ENCODE measurements around the gene LCN1.

The LCN1 gene

DNA sequence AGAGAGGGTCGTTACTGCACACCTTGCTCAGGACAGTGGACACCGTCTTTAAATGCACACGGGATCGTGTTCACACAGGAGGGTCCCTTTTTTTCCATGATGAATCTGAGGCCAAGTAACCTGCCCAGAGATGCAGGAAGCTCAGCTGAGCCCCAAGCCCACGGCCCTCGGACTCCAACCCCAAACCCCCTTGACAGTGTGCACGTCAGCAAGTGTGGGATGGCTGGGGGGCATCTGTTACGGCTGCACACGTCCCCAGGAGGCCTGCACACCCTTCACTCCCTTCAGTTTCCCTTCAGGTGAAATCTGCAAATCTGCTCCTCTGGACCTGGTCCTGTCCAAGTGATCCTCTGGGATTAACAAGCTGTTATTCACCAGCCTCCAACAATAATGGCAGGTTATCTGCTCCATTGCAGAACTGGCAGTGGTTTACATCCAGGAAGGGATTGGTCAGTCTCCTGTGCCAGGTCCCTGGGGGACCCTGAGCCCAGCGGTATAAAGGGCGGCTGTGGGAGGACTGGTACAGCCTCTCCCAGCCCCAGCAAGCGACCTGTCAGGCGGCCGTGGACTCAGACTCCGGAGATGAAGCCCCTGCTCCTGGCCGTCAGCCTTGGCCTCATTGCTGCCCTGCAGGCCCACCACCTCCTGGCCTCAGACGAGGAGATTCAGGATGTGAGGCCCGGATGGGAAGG lies at the start of gene LCN1:
LCN1 (plus strand) TSS at position 525 of the 692 bp plus-strand sequence; CDS start at position 583, 58 bp downstream.
- no peak for FAIRE-seq

DNA sequence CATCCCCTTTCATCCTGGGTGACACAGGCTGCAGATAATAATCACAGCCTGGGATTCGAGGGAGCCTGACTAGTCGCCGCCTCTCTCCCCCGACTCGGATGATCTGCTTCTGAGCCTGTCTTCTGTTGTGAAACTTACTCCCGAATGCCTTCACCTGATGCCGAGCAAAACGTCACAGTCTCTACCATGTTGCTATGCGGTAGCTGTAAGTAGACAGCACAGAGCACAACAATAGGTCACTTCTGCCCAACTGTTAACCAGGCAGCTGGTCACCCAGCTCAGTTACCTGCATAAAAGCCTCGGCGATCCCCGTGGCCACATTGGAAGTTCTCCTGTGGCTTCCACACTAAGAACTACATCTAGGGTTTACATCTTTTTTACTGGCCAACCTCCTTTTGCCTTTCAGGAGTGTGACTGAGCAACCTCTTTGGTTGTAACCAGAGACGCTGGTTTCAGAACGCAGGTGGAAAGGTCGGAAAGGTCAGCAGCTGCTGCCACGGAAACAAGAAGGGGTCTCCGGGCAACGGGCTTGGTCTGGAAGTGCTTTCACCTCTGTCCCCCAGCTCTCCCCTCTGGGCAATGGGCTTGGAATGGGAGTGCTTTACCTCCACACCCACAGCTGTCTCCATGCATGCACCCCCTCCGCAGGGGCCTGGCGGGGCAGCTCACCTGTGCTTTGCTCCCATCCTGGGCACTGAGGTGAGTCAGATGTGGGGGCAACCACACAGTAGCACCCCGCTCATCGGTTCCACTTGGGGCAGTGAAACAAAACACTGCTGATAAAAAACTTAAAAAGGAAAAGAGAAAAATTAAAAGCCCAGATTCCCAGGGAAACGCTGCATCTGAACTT lies 49.2 kb upstream of the LCN1 start:
- no peak for FAIRE-seq

DNA sequence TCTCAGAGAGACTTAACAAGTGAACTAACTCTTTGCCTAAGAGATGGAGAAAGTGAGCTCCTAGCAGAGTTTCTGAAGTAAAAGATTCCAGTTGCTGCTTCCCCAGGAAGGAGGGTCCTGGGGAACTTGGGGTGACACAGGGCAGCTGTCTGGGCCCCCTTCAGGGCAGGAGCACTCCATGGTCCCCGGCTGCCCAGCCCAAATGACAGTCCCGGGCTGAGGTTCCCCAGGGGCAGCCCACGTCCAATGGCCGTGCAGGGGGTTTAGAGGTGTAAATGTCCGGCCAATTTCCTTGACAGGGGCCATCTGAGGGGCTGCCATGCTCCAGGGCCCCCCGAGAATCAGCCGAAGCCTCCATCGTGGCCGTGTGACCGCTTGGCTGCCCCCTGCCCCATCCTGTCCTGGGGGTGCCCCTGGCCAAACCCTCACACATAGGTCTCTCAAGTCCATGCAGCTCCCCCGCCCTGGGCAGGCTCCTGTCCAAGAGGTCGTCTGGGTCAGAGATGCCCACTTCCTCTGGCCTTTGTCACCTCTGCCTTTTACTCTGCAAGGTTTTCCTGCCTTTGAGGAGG lies 47.2 kb upstream of the LCN1 start:
- no peak for FAIRE-seq

DNA sequence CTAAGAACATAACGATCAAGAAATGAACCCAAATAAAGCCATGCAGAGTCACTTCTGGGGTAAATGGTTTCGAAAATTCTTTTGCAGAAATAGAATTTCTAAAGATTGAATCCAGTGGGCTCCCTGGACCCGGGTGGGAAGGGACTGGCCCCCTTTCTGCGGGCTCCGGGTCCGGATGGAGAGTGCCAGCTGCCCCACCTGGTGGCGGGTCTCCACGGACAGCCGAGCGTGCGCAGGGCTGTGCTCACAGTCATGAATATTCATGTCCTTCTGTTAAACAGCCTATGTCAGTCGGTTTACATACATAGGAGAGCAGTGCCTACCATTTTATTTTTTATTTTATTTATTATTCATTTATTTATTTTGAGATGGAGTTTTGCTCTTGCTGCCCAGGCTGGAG lies 46.3 kb upstream of the LCN1 start:
- no peak for FAIRE-seq

DNA sequence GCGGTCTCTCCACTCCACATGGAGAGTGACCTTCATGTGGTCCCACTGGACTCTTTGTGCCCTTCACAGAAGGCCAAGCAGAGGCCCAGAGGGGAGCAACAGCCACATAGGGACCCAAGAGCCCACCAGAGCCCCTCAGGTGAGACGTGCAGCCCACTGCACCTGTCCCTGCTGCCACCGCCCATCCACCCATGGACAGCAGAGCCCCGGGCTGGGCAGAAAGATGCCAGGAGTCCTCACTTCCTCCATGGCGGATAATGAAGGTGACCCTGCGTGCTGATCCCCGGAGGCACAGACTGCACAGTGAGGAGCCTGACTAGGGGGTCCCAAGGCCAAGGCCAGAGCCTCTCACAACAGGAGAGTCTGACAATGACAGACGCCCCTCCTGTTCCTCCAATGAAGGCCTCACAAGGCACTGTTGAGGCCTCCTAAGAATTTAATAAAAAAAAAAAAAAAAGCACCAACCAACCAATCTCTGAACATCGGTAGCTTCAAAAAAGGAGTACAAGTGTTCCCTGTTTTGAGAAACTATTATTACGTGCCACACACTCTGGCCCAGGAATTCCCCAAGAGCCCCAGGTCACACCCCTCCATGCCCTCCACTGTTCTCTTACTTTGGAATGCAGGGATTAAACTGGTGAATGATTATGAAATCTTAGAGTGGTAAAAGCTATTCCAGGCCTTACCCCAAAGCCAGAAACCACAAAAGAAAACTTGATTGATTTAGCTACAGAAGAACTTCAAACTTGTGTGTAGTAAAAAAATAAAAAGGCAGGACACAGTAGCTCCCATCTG lies 44.5 kb upstream of the LCN1 start:
- FAIRE-seq: no peak

DNA sequence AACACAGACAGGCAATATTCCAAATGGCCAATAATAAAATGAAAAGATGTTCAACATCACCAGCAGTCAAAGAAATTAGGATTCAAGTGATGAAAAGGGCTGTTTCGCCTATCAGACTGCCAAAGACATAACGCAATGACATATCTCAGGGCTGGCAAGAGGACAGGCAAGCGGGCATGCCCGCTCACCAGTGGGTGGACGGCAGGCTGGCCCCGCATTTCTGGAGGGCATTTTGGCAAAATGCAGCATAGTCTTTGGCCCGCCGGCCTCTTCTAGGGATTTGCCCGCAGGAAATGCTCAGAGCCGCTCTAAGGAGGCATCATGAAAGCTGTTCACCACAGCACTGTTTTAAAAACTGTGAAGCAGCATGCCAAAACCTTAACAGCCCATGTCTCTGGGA lies 43.0 kb upstream of the LCN1 start:
- no peak for FAIRE-seq

DNA sequence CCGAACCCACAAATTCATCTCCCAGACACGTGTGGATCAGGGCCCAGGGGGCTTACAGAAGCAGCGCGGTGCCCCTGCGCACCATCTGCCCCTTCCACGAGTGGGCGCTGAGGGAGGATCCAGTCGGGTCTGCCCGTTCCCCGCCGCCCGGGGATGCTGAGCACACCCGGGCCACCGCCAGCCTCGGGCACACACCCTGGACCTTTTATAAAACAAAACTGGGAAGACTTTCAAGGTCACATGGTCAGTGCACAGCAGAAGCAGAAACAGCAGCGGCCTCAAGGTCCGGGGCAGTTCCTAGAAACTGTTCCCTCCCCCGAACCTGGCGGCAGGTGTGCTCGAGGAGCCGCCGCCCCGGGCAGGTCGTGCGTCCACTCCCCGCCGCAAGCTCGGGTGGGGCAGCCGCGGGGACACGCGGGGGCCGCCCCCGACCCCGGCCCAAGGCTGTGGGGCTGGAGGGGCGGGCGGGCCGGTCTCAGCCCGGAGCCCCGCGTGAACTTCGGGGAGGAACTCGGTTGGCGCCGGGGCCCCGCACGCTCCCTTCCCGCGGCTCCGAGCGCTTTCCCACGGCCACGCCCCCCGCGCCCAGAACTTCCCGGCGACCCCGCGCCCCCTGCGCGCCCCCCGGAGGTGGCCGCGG lies 42.3 kb upstream of the LCN1 start:
- no peak for FAIRE-seq

DNA sequence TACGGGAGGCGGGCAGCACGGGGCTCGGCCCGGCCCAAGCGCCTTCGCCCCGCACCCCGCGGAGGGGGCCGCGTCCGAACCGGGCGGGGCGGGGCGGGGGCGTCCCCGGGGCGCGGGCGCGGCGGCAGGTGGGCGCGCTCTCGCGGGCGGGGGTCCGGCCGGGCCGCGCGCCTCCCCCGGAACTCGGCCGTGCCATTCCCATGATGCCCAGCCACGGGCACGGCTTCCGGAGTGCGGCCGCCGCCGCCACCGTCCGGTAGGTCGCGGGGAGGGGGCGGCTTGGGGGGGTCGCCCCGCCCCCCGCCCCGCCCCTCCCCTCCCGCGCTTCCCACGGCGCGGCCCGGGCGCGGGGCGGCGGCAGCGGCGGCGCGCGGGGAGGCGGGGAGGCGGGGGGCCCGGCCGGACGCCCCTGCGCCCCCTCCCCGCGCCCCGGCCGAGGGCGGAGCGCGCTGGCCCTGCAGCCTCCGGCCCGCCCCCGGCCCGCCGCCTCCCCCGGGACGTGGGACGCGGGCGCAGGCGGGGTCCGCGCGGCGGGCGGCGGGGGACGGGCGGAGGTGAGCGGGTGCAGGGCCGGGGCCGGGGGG lies 41.7 kb upstream of the LCN1 start, which contains the start of gene PPP1R26:
PPP1R26 (plus strand) TSS at position 314 of the 584 bp plus-strand sequence. CDS start 4,729 bp downstream, outside the sequence.
- FAIRE-seq: no peak

DNA sequence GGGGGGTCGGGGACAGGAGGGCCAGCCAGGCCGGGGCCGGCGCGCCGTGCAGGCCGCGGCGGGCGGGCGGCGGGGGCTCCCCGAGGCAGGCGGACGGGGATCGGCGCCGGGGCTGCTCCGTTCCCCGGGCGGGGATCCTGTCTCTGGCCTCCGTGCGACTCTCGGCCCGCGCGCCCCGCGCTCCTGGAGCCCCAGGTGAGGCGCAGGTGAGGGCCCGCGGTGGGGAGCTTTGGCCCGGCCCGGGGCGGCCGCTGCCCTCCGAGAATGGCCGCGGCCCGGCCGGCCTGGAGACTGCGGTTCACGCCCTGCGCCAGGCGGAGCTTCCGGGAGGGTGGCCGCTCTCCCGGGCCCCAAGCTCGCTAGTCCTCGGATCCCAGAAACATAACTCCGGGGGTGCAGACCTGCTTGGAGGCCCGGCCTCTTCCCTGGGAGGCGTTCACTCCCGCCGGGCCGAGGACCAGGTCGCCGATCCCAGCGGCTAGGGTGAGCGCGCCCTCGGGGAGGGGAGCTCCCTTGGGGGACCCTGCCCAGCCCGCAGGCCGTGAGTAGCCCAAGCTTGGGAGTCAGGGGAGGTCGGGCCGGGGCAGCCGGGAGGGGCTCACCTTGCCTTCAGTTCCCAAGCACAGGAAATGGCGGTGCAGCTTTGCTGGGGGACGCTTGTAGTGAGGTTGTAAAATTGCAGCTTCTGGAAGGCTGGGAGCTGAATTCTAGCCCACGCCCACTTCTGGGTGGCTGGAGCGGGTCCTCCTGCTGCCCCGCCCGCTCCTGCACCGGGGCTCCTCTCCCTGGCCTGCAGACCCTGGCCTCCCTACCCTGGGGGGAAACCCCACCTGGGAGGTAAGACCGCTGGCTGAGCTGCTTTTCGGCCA lies 40.9 kb upstream of the LCN1 start:
- FAIRE-seq: no peak

DNA sequence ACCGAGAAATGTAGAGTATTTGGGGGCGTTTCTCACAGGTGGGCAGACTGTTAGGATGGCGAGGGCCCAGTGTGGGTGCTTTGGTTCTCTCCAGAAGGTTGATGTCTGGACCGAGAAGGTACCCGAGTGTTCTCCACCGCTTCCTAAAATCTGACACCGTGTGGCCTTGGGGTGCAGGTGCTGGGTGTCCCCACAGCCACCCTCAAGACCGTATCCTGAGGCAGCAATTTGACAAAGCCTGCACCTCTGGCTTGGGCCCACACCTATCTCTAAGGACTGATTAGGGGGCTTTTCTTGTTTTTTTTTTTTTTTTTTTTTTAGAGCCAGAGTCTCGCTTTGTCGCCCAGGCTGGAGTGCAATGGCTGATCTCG lies 40.3 kb upstream of the LCN1 start:
- FAIRE-seq: no peak

DNA sequence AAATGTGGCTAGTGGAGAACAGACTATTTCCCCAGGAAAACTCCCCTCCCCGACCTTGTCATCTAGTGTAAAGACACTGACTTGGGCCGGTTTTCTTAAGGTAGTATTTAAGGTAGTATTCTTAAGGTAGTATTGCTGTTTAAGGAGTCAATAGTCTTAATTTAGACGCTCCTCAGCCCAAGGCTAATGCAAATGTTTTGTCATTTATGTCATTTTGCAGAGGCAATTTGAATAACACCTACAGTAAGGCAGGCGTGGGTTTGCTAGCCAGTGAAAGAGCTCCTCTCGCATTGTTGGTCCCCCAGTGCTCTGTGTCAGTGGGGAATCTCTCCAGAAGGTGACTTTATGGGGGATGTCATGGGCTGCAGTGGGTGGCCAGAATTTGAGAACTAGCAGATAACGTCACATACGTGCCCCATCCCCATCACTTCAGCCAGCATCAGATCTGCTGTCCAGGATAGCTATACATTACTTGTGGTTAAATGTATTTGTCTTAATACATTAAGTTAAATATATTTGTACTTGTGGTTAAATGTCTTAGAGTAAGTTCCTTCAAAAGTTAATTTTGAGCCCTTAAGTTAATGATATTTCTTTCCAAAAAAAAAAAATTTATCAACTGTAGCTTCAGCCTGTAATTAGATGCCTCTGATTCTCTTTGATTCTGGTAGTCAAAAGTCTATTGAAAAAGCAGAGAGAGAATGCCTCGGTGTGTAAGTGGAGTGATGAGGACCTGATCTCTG lies 39.1 kb upstream of the LCN1 start:
- no peak for FAIRE-seq

DNA sequence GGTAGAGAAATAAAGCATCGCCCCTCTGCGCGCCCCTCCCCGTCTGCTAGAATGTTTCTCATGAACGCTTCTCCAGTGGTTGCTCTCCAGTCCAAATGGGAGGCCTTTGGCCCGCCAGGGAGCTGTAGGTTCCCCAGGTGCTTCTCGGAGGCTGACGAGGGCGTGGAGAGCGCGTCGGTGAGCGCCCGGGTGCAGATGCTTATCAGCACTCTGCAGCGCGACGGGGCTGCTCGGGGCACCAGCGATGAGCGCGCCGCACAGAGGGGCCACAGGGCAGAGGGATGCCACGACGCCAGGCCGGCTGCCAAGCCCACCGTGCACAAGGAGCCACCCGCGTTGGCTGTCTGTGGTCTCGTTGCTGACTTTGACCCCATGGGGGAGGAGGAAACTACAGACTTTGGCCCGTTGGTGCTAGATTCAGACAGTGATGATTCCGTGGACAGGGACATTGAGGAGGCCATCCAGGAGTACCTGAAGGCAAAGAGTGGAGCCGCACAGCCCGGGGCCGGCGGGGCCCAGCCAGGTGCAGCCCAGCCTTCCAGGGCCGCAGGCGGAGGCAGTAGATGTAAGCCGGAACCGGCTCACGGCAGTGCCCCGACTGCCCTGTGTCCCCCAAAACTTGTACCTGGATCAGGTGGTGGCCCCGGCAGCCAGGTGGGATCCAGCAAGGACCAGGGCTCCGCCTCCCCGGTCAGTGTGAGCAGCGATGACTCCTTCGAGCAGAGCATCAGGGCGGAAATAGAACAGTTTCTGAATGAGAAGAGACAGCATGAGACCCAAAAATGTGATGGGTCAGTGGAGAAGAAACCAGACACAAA lies 36.6 kb upstream of the LCN1 start:
- no peak for FAIRE-seq

DNA sequence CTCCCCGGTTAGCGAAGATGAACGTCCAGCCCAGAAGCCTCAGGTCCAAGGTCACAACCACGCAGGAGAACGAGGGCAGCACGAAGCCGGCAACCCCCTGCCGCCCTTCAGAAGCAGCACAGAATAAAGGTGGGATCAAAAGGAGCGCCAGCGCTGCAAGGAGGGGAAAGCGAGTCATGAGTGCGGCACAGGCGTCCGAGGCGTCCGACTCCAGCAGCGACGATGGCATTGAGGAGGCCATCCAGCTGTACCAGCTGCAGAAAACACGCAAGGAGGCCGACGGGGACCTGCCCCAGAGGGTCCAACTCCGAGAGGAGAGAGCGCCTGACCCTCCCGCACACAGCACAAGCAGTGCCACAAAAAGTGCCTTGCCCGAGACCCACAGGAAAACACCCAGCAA lies 35.9 kb upstream of the LCN1 start:
- FAIRE-seq: no peak

DNA sequence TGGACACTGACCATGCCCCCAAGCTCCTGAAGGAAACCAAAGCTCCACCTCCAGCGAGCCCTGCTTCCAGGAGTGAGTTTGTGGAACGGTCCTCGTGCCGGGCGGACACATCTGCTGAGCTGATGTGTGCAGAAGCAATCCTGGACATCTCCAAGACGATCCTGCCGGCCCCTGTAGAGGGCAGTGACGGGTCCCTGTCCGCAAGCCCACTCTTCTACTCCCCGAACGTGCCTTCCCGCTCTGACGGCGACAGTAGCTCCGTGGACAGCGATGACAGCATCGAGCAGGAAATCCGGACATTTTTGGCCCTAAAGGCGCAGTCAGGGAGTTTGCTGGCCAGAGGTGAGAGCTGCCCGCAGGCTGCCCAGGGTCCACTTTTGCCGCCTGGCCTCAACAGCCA lies 35.4 kb upstream of the LCN1 start:
- no peak for FAIRE-seq

DNA sequence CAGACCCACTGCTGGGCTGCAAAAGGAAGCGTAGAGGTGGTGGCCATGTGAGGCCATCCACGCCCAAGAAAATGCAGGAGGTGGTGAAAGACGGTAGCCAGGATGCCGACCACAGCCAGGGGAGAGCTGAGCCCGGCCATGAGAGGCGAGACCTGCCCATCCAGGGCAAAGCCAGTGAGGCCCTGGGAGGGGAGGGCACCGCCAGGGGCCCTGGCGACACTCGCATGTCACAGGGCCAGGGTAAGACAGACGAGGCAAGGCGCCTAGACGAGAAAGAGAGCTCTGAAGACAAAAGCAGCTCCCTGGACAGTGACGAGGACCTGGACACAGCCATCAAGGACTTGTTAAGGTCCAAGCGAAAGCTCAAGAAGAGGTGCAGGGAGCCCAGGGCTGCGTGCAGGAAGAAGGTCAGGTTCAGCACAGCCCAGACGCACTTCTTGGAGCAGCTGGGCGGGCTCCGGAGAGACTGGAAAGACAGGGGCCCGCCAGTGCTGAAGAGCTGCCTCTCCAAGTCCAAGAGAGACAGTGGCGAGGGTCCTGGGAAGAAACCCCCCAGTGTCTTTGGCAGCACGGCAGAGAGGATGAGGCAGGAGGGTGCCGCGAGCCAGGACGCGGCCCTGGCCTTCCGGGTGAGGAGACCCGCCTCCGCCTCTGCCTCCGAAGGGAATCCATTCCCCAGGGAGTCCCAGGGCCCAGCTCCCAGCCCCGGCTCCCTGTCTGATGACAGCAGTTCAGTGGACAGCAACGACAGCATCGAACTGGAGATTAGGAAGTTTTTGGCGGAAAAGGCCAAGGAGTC lies 34.8 kb upstream of the LCN1 start:
- FAIRE-seq: no peak

DNA sequence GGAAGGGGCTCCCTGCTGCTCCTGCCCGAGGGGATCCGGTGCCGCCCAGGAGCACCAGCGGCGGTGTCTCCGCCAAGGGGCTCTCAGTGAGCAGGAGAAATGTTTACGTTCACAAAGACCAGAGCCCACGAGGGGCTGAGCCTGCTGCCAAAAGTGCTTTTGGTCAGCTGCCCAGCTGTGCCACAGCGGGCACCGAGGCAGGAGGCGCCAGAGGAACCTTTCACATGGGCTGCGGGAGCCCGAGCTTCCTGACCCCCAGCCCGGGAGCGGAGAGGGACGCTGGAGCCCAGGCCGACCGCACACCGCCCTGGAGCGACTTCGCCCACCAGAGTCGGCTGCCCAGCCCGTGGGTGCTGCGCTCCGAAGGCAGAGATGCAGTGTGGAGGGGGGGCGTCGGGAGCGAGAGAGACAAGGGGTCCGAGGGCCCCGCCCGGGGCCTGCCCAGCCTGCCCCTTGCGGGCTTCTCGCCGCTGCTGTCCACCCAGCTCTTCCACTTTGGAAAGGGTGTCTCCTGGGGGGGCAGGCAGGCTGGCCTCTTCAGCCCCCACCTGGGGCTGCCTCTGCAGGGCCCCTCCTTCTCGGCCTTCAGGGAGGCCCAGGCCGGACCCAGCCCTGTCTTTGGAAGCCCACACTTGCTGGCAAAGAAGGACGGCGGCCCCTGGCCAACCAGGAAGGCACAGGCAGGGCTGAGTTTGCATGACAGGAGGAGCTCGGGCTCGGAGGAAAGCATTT lies 33.8 kb upstream of the LCN1 start:
- FAIRE-seq: no peak

DNA sequence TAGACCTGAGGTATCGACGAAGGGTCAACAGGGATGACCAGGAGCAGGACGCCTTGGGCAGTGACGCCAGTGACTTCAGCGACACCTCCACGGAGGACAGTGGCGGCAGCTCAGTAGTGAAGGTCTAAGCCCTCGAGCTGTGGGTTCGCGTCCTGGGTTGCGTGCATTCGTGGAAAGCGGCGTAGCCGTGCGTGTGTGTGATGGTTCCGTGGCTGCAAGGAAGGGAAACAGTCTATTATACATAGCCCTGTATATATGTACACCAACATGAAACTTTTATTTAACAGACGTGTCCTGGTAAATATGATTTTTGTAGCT lies 33.3 kb upstream of the LCN1 start:
- FAIRE-seq: no peak

DNA sequence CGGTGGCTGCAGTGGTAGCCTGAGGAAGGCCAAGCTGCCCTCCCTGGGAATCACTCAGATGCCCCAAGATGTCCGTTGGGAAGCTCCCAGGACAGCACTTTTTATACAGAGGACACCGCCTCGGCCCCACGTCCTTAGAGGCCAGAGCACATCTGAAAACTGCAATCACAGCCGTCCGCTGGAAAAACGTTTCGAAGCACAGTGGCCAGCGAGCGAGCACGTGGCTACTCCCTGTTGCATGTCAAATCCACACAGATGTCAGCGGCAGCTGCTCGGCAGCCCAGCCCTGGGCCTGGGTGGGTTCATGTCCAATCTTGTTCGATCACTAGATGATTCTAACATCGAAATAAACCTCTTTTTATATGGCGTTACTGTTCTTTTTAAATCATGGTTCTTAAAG lies 32.7 kb upstream of the LCN1 start:
- no peak for FAIRE-seq

Measured in A204.1 (cell line).